Endothelial cell of umbilical vein (primary cell): ENCODE measurements around the gene FUZ. TPM values are rescaled to one million over a fixed set of nuclear protein-coding genes. Genes with fewer than 3 reads are reported as not detected.

ENCODE experiments used
- BruUV-seq: library from RNA; stranded (reverse); fragments of 400-500 nt; replicated peaks from 2 replicates; lab custom pipeline; 2021; lab: Mats Ljungman, UMichigan
- CTCF ChIA-PET: fragments of 300-600, 350-600 bp; sonication (Branson Sonifier 250); formaldehyde crosslinking; loops from one replicate; lab custom pipeline; 2021; ENCODE audit warnings: antibody characterized with exemption, inconsistent platforms; lab: Charles Lee
- POLR2A ChIA-PET: fragments of 300-600, 350-600 bp; sonication (Branson Sonifier 250); formaldehyde crosslinking; loops from one replicate; lab custom pipeline; 2021; ENCODE audit warnings: antibody characterized with exemption, inconsistent platforms; lab: Charles Lee
- DNase-seq: peaks from one replicate; pipeline ENCODE4 v3.0.0-alpha.2; 2011; ENCODE audit warnings: low read depth, low spot score
- FAIRE-seq: peaks from 2 replicates; lab custom pipeline; 2011; peaks lifted over from hg19 to GRCh38; lab: Jason Lieb, UNC
- H2AFZ ChIP-seq: 2 replicates; pipeline ENCODE4 v1.6.0; 2012; ENCODE audit warnings: low read depth, low read length, control low read depth, inconsistent platforms
- H3K27ac ChIP-seq: 2 replicates; pipeline ENCODE4 v1.5.1; 2011; ENCODE audit warnings: low read depth, mild to moderate bottlenecking, control low read depth, low read length, moderate library complexity; ENCODE audit not compliant: insufficient read depth
- H3K27me3 ChIP-seq, 2 experiments: 2 replicates each; pipeline versions ENCODE4 v1.6.0 to v1.6.1; 2011; ENCODE audit warnings: low read length in 2 of 2, mixed read lengths in 1 of 2; ENCODE audit not compliant: control insufficient read depth in 2 of 2, insufficient read depth in 2 of 2
- H3K36me3 ChIP-seq, 2 experiments: 2 replicates in 1 of 2; 3 replicates in 1 of 2; pipeline ENCODE4 v1.5.1; 2011; ENCODE audit warnings: low read length in 2 of 2, mild to moderate bottlenecking in 1 of 2, moderate library complexity in 1 of 2; ENCODE audit not compliant: control insufficient read depth in 2 of 2, insufficient read depth in 2 of 2; ENCODE audit errors: extremely low read depth in 1 of 2
- H3K4me1 ChIP-seq: 3 replicates; pipeline ENCODE4 v1.5.1; 2011; ENCODE audit warnings: mild to moderate bottlenecking, low read length; ENCODE audit not compliant: control insufficient read depth, insufficient read depth; ENCODE audit errors: extremely low read depth
- H3K4me2 ChIP-seq: 2 replicates; pipeline ENCODE4 v1.6.1; 2011; ENCODE audit warnings: low read length, control low read depth, mixed read lengths; ENCODE audit not compliant: insufficient read depth
- H3K4me3 ChIP-seq, 3 experiments: fragments of 200-600 bp in 1 of 3; sonication (generic), shearing (Covaris generic) in 1 of 3; replicated peaks in 1 of 3; 2 replicates each; pipeline ENCODE4 v1.5.1; 2011 to 2016; ENCODE audit warnings: control low read depth in 3 of 3, low read length in 3 of 3, mild to moderate bottlenecking in 2 of 3, inconsistent platforms in 1 of 3, low read depth in 1 of 3, moderate library complexity in 1 of 3; ENCODE audit not compliant: insufficient read depth in 1 of 3
- H3K79me2 ChIP-seq: 2 replicates; pipeline ENCODE4 v1.6.0; 2012; ENCODE audit warnings: low read length, inconsistent platforms; ENCODE audit not compliant: control insufficient read depth, insufficient read depth
- H3K9ac ChIP-seq: replicated peaks from 2 replicates; pipeline ENCODE3; 2011; ENCODE audit warnings: low read length, control low read depth; ENCODE audit not compliant: insufficient read depth; ENCODE audit errors: extremely low read depth
- H3K9me1 ChIP-seq: replicated peaks from 3 replicates; pipeline ENCODE4 v1.6.0; 2011; ENCODE audit warnings: mild to moderate bottlenecking, low read length; ENCODE audit not compliant: control insufficient read depth, insufficient read depth; ENCODE audit errors: extremely low read depth
- H3K9me3 ChIP-seq: replicated peaks from 2 replicates; pipeline ENCODE4 v1.5.1; 2012; ENCODE audit warnings: low read length, inconsistent platforms; ENCODE audit not compliant: control insufficient read depth, insufficient read depth
- H4K20me1 ChIP-seq: replicated peaks from 2 replicates; pipeline ENCODE3; 2011; ENCODE audit warnings: mild to moderate bottlenecking, low read length; ENCODE audit not compliant: control insufficient read depth, insufficient read depth; ENCODE audit errors: extremely low read depth
- CTCF ChIP-seq, 2 donors: IDR thresholded peaks; 1 replicate in 1 of 2; 2 replicates in 1 of 2; pipeline ENCODE4 v1.5.1; 2011; ENCODE audit warnings: low read length in 2 of 2, mild to moderate bottlenecking in 2 of 2, moderate library complexity in 2 of 2, control low read depth in 1 of 2, inconsistent platforms in 1 of 2, low read depth in 1 of 2; ENCODE audit not compliant: insufficient read depth in 1 of 2; ENCODE audit errors: extremely low read depth in 1 of 2
- EZH2 ChIP-seq: IDR thresholded peaks from 2 replicates; pipeline ENCODE4 v1.6.1; 2012; ENCODE audit warnings: borderline replicate concordance, low read depth, mild to moderate bottlenecking, moderate library complexity, low read length, inconsistent platforms; ENCODE audit not compliant: severe bottlenecking
- FOS ChIP-seq: IDR thresholded peaks from 2 replicates; pipeline ENCODE4 v1.6.1; 2011; ENCODE audit warnings: mild to moderate bottlenecking, low read length, moderate library complexity, borderline replicate concordance; ENCODE audit not compliant: insufficient read depth
- GATA2 ChIP-seq: IDR thresholded peaks from 2 replicates; pipeline ENCODE4 v1.7.0; 2011; ENCODE audit warnings: low read depth, mild to moderate bottlenecking, moderate library complexity, mixed read lengths, low read length; ENCODE audit not compliant: insufficient read length, insufficient read depth
- JUN ChIP-seq: IDR thresholded peaks from 2 replicates; pipeline ENCODE4 v1.6.1; 2011; ENCODE audit warnings: borderline replicate concordance, low read depth; ENCODE audit not compliant: insufficient read length, insufficient read depth
- MYC ChIP-seq: IDR thresholded peaks from one replicate; pipeline ENCODE4 v1.6.1; 2011; ENCODE audit warnings: mild to moderate bottlenecking, low read depth, low read length
- POLR2A ChIP-seq: IDR thresholded peaks from 2 replicates; pipeline ENCODE4 v1.6.1; 2012; ENCODE audit warnings: low read depth, mild to moderate bottlenecking, control low read depth, low read length
- dilution Hi-C: fragments of 300-500 bp; cut with MboI; formaldehyde crosslinking; loops from one replicate; pipeline ENCODE4 v1.15.0; 2019; ENCODE audit warnings: low sequenced_read_pairs; ENCODE audit not compliant: extremely low pct_ligation_motif_present
- intact Hi-C: fragments of 100-400 bp; cut with micrococcal nuclease; formaldehyde crosslinking; loops from one replicate; pipeline ENCODE4 v1.10.0; 2022
- polyA plus RNA-seq, 4 experiments: library from polyadenylated mRNA; depleted of rRNA in 3 of 4; stranded (reverse) in 3 of 4; unstranded in 1 of 4; fragments of >200 nt; gene quantifications; 2 replicates each; pipeline versions ENCODE4 v1.2.1 to v1.2.3, GENCODE V29; 2011 to 2012; ENCODE audit warnings: missing spikeins in 1 of 4
- total RNA-seq: library from RNA; stranded (reverse); gene quantifications from 2 replicates; pipeline ENCODE4 v1.2.3, GENCODE V29; 2021

FUZ gene
- total and polyA plus RNA-seq, 2 donors (not counting 3 experiments of a cell fraction or from before 2014, with no cell fraction given), result 12.3 to 14.0 TPM

- no TSS peak for BruUV-seq
- Histone ChIP-seq H3K4me2 (no peak overlapping the region), H3K9me3 (no peaks in the 10 kb centered on the region), H3K27ac (no peak overlapping the region), H2AFZ (no peak overlapping the region), H3K9me1 (no peaks in the 10 kb centered on the region), H4K20me1 (no peaks in the 10 kb centered on the region), H3K27me3 (no peaks in the 10 kb centered on the region), H3K4me1 (no peaks in the 10 kb centered on the region), H3K4me3 (no peak overlapping the region), H3K36me3 (peaks cover 7 to 44% of the 10 kb centered on the region in 2 experiments), H3K79me2 (no peaks in the 10 kb centered on the region), H3K9ac (no peak overlapping the region)
- CTCF ChIA-PET, result interaction anchor here (0.5 kb wide), 1 partner anchor 13 kb away, joined by 3 read pairs; the partner anchor contains the start of gene FUZ
- POLR2A ChIA-PET, result interaction anchor here (0.6 kb wide), 1 partner anchor 34 kb away, joined by 3 read pairs; the partner anchor contains the start of gene AP2A1
- dilution Hi-C loops (no loop called here), intact Hi-C loops (no loop called here)
- no peak for FAIRE-seq
- TF ChIP-seq EZH2, result no peak
- TF ChIP-seq CTCF (IDR thresholded peaks at IDR 0.05; ENCODE audit: extremely low read depth in 1 of 2, insufficient read depth in 1 of 2, low read depth in 1 of 2, low read length in 2 of 2), result no peak
- TF ChIP-seq GATA2, result no peak
- TF ChIP-seq POLR2A, result no peak
- no peak for TF ChIP-seq MYC
- TF ChIP-seq JUN, result no peak
- no peak for TF ChIP-seq FOS
- DNase-seq, result no peak
Observed at GRCh38 chr19:49800771-49801170, 12.3 kb downstream of the FUZ start.
